ENCODE results near the gene EVC. TPM values are rescaled to one million over a fixed set of nuclear protein-coding genes. Genes with fewer than 3 reads are reported as not detected.

Gene EVC
- total and polyA plus RNA-seq, 2 donors (not counting 1 experiment from before 2014, with no cell fraction given): 4.9 to 39.0 TPM

- H3K79me2 ChIP-seq (ENCODE audit: control insufficient read depth, insufficient read depth, low read length): no peaks in the 10 kb centered on the region
- no peak overlapping the region for H3K4me2 ChIP-seq (ENCODE audit: extremely low read depth, insufficient read depth, low read length)
- H3K9ac ChIP-seq (ENCODE audit: insufficient read depth, low read length): no peak overlapping the region
- H2AFZ ChIP-seq (ENCODE audit: low read length): no peak overlapping the region
- H4K20me1 ChIP-seq (ENCODE audit: control insufficient read depth, extremely low read depth, insufficient read depth, low read length): no peaks in the 10 kb centered on the region
- H3K4me1 ChIP-seq (ENCODE audit: control insufficient read depth, extremely low read depth, insufficient read depth, low read length): no peaks in the 10 kb centered on the region
- peaks cover 7% of the 10 kb centered on the region for H3K36me3 ChIP-seq (ENCODE audit: control insufficient read depth, insufficient read depth, low read length)
- no peaks in the 10 kb centered on the region for H3K9me3 ChIP-seq (ENCODE audit: control insufficient read depth, insufficient read depth, low read depth, low read length)
- TF ChIP-seq EZH2 (IDR thresholded peaks at IDR 0.05; ENCODE audit: low read length, missing control alignments): no peak
- no peak for TF ChIP-seq CTCF (conservative IDR thresholded peaks at IDR 0.05 in 1 of 2, IDR thresholded peaks at IDR 0.05 in 1 of 2; ENCODE audit: low read depth in 1 of 2, low read length in 2 of 2)
- no peak for DNase-seq (ENCODE audit: low read depth in 2 of 2)
- H3K4me3 ChIP-seq (replicated peaks in 1 of 4; ENCODE audit: control extremely low read depth in 1 of 4, insufficient read depth in 1 of 4, low read depth in 3 of 4, low read length in 4 of 4): no peak overlapping the region
- H3K27me3 ChIP-seq (ENCODE audit: control insufficient read depth, insufficient read depth, low read length): no peaks in the 10 kb centered on the region
- H3K27ac ChIP-seq (ENCODE audit: insufficient read depth, low read length): no peak overlapping the region
These were observed 46.2 kb upstream of the EVC start for GRCh38 chr4:5664778-5665177.

GRCh38 chr4:5666741-5667140 lies 44.3 kb upstream of the EVC start:
- H3K27me3 ChIP-seq (ENCODE audit: control insufficient read depth, insufficient read depth, low read length): no peaks in the 10 kb centered on the region
- no peak overlapping the region for H3K4me3 ChIP-seq (replicated peaks in 1 of 4; ENCODE audit: control extremely low read depth in 1 of 4, insufficient read depth in 1 of 4, low read depth in 3 of 4, low read length in 4 of 4)
- TF ChIP-seq EZH2 (IDR thresholded peaks at IDR 0.05; ENCODE audit: low read length, missing control alignments) (no peak), CTCF (conservative IDR thresholded peaks at IDR 0.05 in 1 of 2, IDR thresholded peaks at IDR 0.05 in 1 of 2; ENCODE audit: low read depth in 1 of 2, low read length in 2 of 2) (no peak)
- no peak for DNase-seq (ENCODE audit: low read depth in 2 of 2)
- H4K20me1 ChIP-seq (ENCODE audit: control insufficient read depth, extremely low read depth, insufficient read depth, low read length): no peaks in the 10 kb centered on the region
- H3K27ac ChIP-seq (ENCODE audit: insufficient read depth, low read length): no peak overlapping the region
- H3K4me2 ChIP-seq (ENCODE audit: extremely low read depth, insufficient read depth, low read length): no peak overlapping the region
- peaks cover 2% of the 10 kb centered on the region for H3K79me2 ChIP-seq (ENCODE audit: control insufficient read depth, insufficient read depth, low read length)
- peaks cover 7% of the 10 kb centered on the region for H3K36me3 ChIP-seq (ENCODE audit: control insufficient read depth, insufficient read depth, low read length)
- H2AFZ ChIP-seq (ENCODE audit: low read length): no peak overlapping the region
- H3K9ac ChIP-seq (ENCODE audit: insufficient read depth, low read length): no peak overlapping the region
- no peaks in the 10 kb centered on the region for H3K4me1 ChIP-seq (ENCODE audit: control insufficient read depth, extremely low read depth, insufficient read depth, low read length)
- H3K9me3 ChIP-seq (ENCODE audit: control insufficient read depth, insufficient read depth, low read depth, low read length): no peaks in the 10 kb centered on the region

- Histone ChIP-seq H2AFZ (ENCODE audit: low read length) (no peak overlapping the region), H3K27ac (ENCODE audit: insufficient read depth, low read length) (no peak overlapping the region), H3K79me2 (ENCODE audit: control insufficient read depth, insufficient read depth, low read length) (no peaks in the 10 kb centered on the region), H3K4me2 (ENCODE audit: extremely low read depth, insufficient read depth, low read length) (no peak overlapping the region), H3K9ac (ENCODE audit: insufficient read depth, low read length) (no peak overlapping the region), H3K36me3 (ENCODE audit: control insufficient read depth, insufficient read depth, low read length) (peaks cover 11% of the 10 kb centered on the region), H4K20me1 (ENCODE audit: control insufficient read depth, extremely low read depth, insufficient read depth, low read length) (no peaks in the 10 kb centered on the region), H3K9me3 (ENCODE audit: control insufficient read depth, insufficient read depth, low read depth, low read length) (no peaks in the 10 kb centered on the region), H3K4me3 (replicated peaks in 1 of 4; ENCODE audit: control extremely low read depth in 1 of 4, insufficient read depth in 1 of 4, low read depth in 3 of 4, low read length in 4 of 4) (no peak overlapping the region), H3K27me3 (ENCODE audit: control insufficient read depth, insufficient read depth, low read length) (no peaks in the 10 kb centered on the region), H3K4me1 (ENCODE audit: control insufficient read depth, extremely low read depth, insufficient read depth, low read length) (no peaks in the 10 kb centered on the region)
- TF ChIP-seq CTCF (conservative IDR thresholded peaks at IDR 0.05 in 1 of 2, IDR thresholded peaks at IDR 0.05 in 1 of 2; ENCODE audit: low read depth in 1 of 2, low read length in 2 of 2): no peak
- no peak for TF ChIP-seq EZH2 (IDR thresholded peaks at IDR 0.05; ENCODE audit: low read length, missing control alignments)
- DNase-seq (ENCODE audit: low read depth in 2 of 2): no peak
These were observed 34.2 kb upstream of the EVC start for GRCh38 chr4:5676763-5677162.

Data from fibroblast of lung (primary cell).